ENCODE results near the gene FCHO1.
"Not testable (repeated sequence)": the region's sequence is repeated elsewhere in the genome, so short reads cannot be mapped to it uniquely, and the experiment has no call there.

Gene FCHO1

DNA sequence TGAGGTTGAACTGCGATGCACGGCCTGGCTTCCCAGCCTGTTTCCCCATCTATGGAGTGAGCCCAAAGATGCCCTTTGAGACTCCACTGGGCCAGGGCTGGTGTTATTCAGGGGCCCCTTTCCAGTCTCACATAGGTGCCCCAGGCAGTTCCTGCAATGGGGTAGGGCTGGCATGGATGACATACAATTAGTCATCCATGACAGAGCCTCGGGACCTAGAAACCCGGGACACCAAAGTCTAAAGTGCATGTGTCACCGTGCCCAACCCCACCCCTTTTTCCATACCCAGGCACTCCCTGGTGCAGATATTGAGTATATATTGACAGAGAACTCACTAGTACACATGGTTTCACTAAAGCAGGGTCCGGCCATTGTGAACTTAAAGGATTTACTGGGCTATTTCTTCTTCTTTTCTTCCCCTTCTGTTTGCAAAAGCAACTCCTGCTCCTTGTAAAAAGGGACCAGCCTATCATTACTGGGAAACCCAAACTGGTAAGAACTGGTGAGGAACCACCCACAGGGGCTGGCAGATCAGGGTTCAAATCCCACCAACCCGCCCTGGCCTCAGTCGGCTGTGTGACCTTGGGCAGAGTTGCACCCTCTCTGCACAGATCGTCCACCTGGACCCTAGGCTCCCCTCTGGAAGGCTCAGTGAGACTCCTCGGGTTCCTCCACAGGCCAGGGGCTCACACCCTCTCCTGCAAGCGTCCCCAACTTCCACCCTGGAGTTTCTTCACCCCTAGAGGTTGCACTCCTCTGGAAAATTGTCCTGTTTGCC lies 46.3 kb downstream of the FCHO1 start:
- no peak for DNase-seq (ENCODE audit: low read depth)
- no peak overlapping the region for H3K4me3 ChIP-seq (ENCODE audit: control insufficient read depth, low read depth, low read length)
- TF ChIP-seq CTCF (conservative IDR thresholded peaks at IDR 0.05; ENCODE audit: control insufficient read depth, insufficient read depth, low read depth, low read length): no peak

GRCh38 chr19:17798599-17798998 lies 47.3 kb downstream of the FCHO1 start:
- not testable (repeated sequence) for H3K4me3 ChIP-seq (ENCODE audit: control insufficient read depth, low read depth, low read length); DNase-seq (ENCODE audit: low read depth)

DNA sequence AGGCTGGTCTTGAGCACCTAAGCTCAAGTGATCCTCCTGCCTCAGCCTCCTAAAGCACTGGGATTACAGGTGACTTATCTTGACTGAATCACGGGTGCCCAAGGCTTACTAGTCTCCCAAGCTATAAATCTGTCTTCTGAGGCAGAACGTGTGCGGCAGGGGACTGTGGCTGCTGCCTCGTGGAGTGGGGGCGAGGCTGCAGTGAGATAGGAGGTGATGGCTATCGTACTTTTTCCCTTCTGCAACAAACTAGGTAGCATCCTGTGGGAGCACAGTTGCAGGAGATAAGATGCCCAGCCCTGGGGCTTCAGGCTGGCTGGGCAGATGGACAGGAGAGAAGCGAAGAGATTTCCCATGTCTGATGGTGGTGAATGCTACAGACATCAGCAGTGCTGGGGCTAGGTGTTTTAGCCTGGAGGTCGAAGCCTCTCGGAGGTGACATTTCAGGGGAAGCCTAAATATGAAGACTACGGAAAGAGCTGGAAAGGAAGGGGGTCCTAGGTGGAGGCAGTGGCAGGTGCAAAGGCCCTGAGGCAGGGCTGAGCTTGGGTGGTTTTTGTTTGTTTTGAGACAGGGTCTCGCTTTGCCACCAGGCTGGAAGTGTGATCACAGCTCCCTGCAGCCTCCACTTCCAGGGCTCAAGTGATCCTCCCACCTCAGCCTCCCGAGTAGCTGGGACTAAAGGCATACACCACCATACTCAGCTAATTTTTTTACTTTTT lies 51.0 kb downstream of the FCHO1 start:
- no peak overlapping the region for H3K4me3 ChIP-seq (ENCODE audit: control insufficient read depth, low read depth, low read length)
- no peak for DNase-seq (ENCODE audit: low read depth)
- no peak for TF ChIP-seq CTCF (conservative IDR thresholded peaks at IDR 0.05; ENCODE audit: control insufficient read depth, insufficient read depth, low read depth, low read length)

DNA sequence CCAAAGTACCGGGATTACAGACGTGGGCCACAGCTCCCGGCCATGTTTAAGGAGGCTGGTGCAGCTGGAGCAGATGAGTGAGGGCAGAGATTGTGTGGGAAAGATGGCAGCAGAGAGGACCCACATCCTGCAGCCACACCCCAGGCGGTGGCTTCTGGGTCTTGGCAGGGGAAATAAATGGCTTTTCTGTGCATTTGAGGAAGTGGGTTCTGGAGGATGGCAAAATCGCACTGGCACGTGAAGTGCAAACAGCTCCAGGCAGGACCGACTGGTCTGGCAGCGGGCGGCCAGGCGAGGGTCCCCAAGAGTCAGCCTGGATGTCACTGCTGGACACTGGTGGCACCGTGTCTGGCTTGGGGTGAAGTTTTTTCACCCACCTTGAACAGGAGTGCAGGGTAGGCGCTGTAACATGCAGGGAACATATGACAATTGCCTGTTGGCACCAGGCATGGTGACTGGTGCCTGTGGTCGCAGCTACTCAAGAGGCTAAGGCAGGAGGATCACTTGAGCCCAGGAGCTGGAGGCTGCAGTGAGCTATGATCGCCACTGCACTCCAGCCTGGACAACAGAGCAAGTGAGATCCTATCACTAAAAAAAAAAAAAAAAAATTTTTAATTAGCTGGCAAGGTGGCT lies 52.1 kb downstream of the FCHO1 start:
- no peak overlapping the region for H3K4me3 ChIP-seq (ENCODE audit: control insufficient read depth, low read depth, low read length)
- DNase-seq (ENCODE audit: low read depth): no peak

GRCh38 chr19:17805427-17805826 lies 54.1 kb downstream of the FCHO1 start:
- no peak for DNase-seq (ENCODE audit: low read depth)
- TF ChIP-seq CTCF (conservative IDR thresholded peaks at IDR 0.05; ENCODE audit: control insufficient read depth, insufficient read depth, low read depth, low read length): no peak
- H3K4me3 ChIP-seq (ENCODE audit: control insufficient read depth, low read depth, low read length): no peak overlapping the region

More for the DNA sequence above, 52.1 kb downstream of the FCHO1 start:
- TF ChIP-seq CTCF (conservative IDR thresholded peaks at IDR 0.05; ENCODE audit: control insufficient read depth, insufficient read depth, low read depth, low read length): no peak

DNA sequence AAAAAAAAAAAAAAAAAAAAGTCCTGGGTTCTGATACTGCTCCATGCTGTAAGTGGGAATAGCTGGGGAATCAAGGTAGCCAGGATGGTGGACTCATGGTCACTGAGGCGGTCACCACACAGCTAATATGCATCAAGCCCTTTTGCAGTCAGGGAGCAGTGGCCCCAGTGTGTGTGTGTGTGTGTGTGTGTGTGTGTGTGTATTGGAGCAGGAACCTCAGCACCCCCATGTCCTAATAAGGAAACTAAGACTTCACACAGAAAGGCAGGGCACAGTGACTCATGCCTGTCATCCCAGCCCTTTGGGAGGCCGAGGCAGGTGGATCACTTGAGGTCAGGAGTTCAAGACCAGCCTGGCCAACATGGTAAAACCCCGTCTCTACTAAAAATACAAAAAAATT lies 55.7 kb downstream of the FCHO1 start:
- no peak overlapping the region for H3K4me3 ChIP-seq (ENCODE audit: control insufficient read depth, low read depth, low read length)
- no peak for DNase-seq (ENCODE audit: low read depth)
- no peak for TF ChIP-seq CTCF (conservative IDR thresholded peaks at IDR 0.05; ENCODE audit: control insufficient read depth, insufficient read depth, low read depth, low read length)

- DNase-seq (ENCODE audit: low read depth): no peak
- H3K4me3 ChIP-seq (ENCODE audit: control insufficient read depth, low read depth, low read length): no peak overlapping the region
- TF ChIP-seq CTCF (conservative IDR thresholded peaks at IDR 0.05; ENCODE audit: control insufficient read depth, insufficient read depth, low read depth, low read length): no peak
These were observed 56.5 kb downstream of the FCHO1 start for GRCh38 chr19:17807731-17808316.
